Naive thymus-derived CD4-positive, alpha-beta T cell (primary cell): Measurements from ENCODE around the gene TUBGCP6. TPM values are rescaled to one million over a fixed set of nuclear protein-coding genes. Genes with fewer than 3 reads are reported as not detected.
A peak's percentile ranks its signal among the peaks of the same experiment; 100 is the strongest.

ENCODE experiments used
- ATAC-seq: fragments of 150-1000 bp; cut with Tn5 transposase; 2 replicates; pipeline ENCODE4 v1.10.0; 2021; ENCODE audit warnings: mild to moderate bottlenecking, moderate library complexity
- CTCF ChIA-PET: fragments of 350-600 bp; sonication (Branson Sonifier 250); formaldehyde crosslinking; loops from one replicate; lab custom pipeline; 2021; ENCODE audit warnings: antibody characterized with exemption; lab: Charles Lee
- POLR2A ChIA-PET: fragments of 350-600 bp; sonication (Branson Sonifier 250); formaldehyde crosslinking; loops from one replicate; lab custom pipeline; 2021; ENCODE audit warnings: antibody characterized with exemption, inconsistent platforms; lab: Charles Lee
- DNase-seq, 9 donors: peaks; one replicate each; pipeline versions ENCODE4 v3.0.0 to v3.0.0-alpha.2; 2020 to 2022; ENCODE audit warnings: mixed read lengths in 1 of 9
- H3K27ac ChIP-seq: one replicate; pipeline ENCODE4 v1.7.0; 2013; ENCODE audit warnings: mild to moderate bottlenecking, low read depth, low read length, moderate library complexity
- H3K27me3 ChIP-seq, 2 donors: one replicate each; pipeline ENCODE4 v1.7.0; 2013; ENCODE audit warnings: low read length in 2 of 2, mild to moderate bottlenecking in 2 of 2, moderate library complexity in 2 of 2; ENCODE audit not compliant: control insufficient read depth in 2 of 2, insufficient read depth in 2 of 2
- H3K36me3 ChIP-seq, 3 experiments: 1 replicate in 2 of 3; 2 replicates in 1 of 3; pipeline ENCODE4 v1.7.0; 2013; ENCODE audit warnings: low read length in 3 of 3, mild to moderate bottlenecking in 3 of 3, moderate library complexity in 1 of 3; ENCODE audit not compliant: insufficient read depth in 3 of 3, control insufficient read depth in 2 of 3
- H3K4me1 ChIP-seq, 2 donors: one replicate each; pipeline ENCODE4 v1.7.0; 2013; ENCODE audit warnings: low read length in 2 of 2, mild to moderate bottlenecking in 2 of 2, moderate library complexity in 1 of 2; ENCODE audit not compliant: control insufficient read depth in 2 of 2, insufficient read depth in 2 of 2
- H3K4me3 ChIP-seq: 2 replicates; pipeline ENCODE4 v1.7.0; 2013; ENCODE audit warnings: mild to moderate bottlenecking, low read length
- H3K9me3 ChIP-seq, 3 experiments: 1 replicate in 2 of 3; 2 replicates in 1 of 3; pipeline ENCODE4 v1.7.0; 2013; ENCODE audit warnings: low read length in 3 of 3; ENCODE audit not compliant: control insufficient read depth in 2 of 3
- H3K27ac Mint-ChIP-seq, 9 donors: one replicate each; pipeline ENCODE4 v1.8.0; 2020 to 2022; ENCODE audit warnings: mixed read lengths in 9 of 9, mild to moderate bottlenecking in 8 of 9, moderate library complexity in 5 of 9, inconsistent platforms in 2 of 9
- H3K27me3 Mint-ChIP-seq, 5 donors: one replicate each; pipeline ENCODE4 v1.8.0; 2021 to 2022; ENCODE audit warnings: mixed read lengths in 5 of 5, mild to moderate bottlenecking in 1 of 5
- H3K36me3 Mint-ChIP-seq, 5 donors: one replicate each; pipeline ENCODE4 v1.8.0; 2020 to 2022; ENCODE audit warnings: mixed read lengths in 5 of 5, mild to moderate bottlenecking in 3 of 5, inconsistent platforms in 1 of 5
- H3K4me1 Mint-ChIP-seq, 7 donors: one replicate each; pipeline ENCODE4 v1.8.0; 2020 to 2022; ENCODE audit warnings: mixed read lengths in 7 of 7, mild to moderate bottlenecking in 3 of 7, inconsistent platforms in 1 of 7
- H3K4me3 Mint-ChIP-seq, 10 donors: one replicate each; pipeline ENCODE4 v1.8.0; 2020 to 2022; ENCODE audit warnings: mild to moderate bottlenecking in 10 of 10, mixed read lengths in 10 of 10, moderate library complexity in 6 of 10, inconsistent platforms in 2 of 10
- H3K9me3 Mint-ChIP-seq, 11 donors: one replicate each; pipeline ENCODE4 v1.8.0; 2020 to 2022; ENCODE audit warnings: mixed read lengths in 11 of 11, mild to moderate bottlenecking in 4 of 11, inconsistent platforms in 1 of 11, moderate library complexity in 1 of 11
- intact Hi-C, 2 donors: fragments of 100-400 bp; cut with micrococcal nuclease; formaldehyde crosslinking; loops; one replicate each; pipeline ENCODE4 v1.15.1; 2023
- polyA plus RNA-seq, 2 donors: library from polyadenylated mRNA; unstranded; fragments of 300-500 nt; fragmentation: Illumina TruSeq; gene quantifications; one replicate each; pipeline ENCODE4 v1.2.3, GENCODE V29; 2021
- total RNA-seq, 6 experiments: library from RNA in 5 of 6; stranded (reverse) in 5 of 6; gene quantifications; 1 replicate in 5 of 6; 2 replicates in 1 of 6; pipeline ENCODE4 v1.2.3 and lab custom pipeline; 2021 to 2026

Gene TUBGCP6
- total and polyA plus RNA-seq, 7 experiments from 2014 or later, result 15.2 to 146 (median 123) TPM

GRCh38 chr22:50167689-50168489, 76.9 kb downstream of the TUBGCP6 start:
- ChIA-PET POLR2A (no interaction called here), CTCF (no interaction called here)
- Histone ChIP-seq H3K36me3 (no peaks in the 10 kb centered on the region), H3K27me3 (peaks cover 0 to 4% of the 10 kb centered on the region in 2 donors), H3K4me3 (no peak overlapping the region), H3K4me1 (no peaks in the 10 kb centered on the region), H3K9me3 (no peaks in the 10 kb centered on the region), H3K27ac (no peak overlapping the region)
- H3K36me3 Mint-ChIP-seq, result no peaks in the 10 kb centered on the region
- intact Hi-C loops, result no loop called here
- H3K4me3 Mint-ChIP-seq, result peak overlapping the region in 4 of 10 donors; percentile 2 to 62 (median 31)
- no peaks in the 10 kb centered on the region for H3K9me3 Mint-ChIP-seq
- ATAC-seq (no peak), DNase-seq (no peak)
- peak overlapping the region in 1 of 9 donors; percentile 15 for H3K27ac Mint-ChIP-seq
- peaks cover 0 to 6% (median 2%) of the 10 kb centered on the region in 7 donors for H3K4me1 Mint-ChIP-seq
- peaks cover 21 to 46% (median 42%) of the 10 kb centered on the region in 5 donors for H3K27me3 Mint-ChIP-seq

Other genes starting within 250 kb of the TUBGCP6 start
- not detected for gene IL17REL, start 232.3 kb downstream of the TUBGCP6 start, total RNA-seq
- gene IL17REL, start 232.3 kb downstream of the TUBGCP6 start, polyA plus RNA-seq, result not detected
- not detected for gene TTLL8, start 186.7 kb downstream of the TUBGCP6 start, total RNA-seq
- gene TTLL8, start 186.7 kb downstream of the TUBGCP6 start, polyA plus RNA-seq, result not detected
- 1 to 10 TPM in 2 of 5 experiments, under 1 TPM in 1, not detected in 2; 0.10 to 7.2 (median 2.3) TPM for gene MLC1, start 159.6 kb downstream of the TUBGCP6 start, total RNA-seq
- gene MLC1, start 159.6 kb downstream of the TUBGCP6 start, polyA plus RNA-seq, result under 1 TPM; 0.08 to 0.48 TPM
- not detected for gene MOV10L1, start 155.0 kb downstream of the TUBGCP6 start, total RNA-seq
- not detected for gene MOV10L1, start 155.0 kb downstream of the TUBGCP6 start, polyA plus RNA-seq
- gene PANX2, start 74.3 kb downstream of the TUBGCP6 start, total RNA-seq, result 1 to 10 TPM in 1 of 5 experiments, under 1 TPM in 2, not detected in 2; 0.27 to 2.0 (median 0.66) TPM
- not detected for gene PANX2, start 74.3 kb downstream of the TUBGCP6 start, polyA plus RNA-seq
- 100 to 1,000 TPM; 106 to 157 (median 124) TPM for gene TRABD, start 59.1 kb downstream of the TUBGCP6 start, total RNA-seq
- gene TRABD, start 59.1 kb downstream of the TUBGCP6 start, polyA plus RNA-seq, result 10 to 100 TPM; 29.4 to 50.0 TPM
- gene SELENOO, start 44.0 kb downstream of the TUBGCP6 start, total RNA-seq, result 10 to 100 TPM; 26.7 to 36.6 (median 32.4) TPM
- 1 to 10 TPM; 3.4 to 5.9 TPM for gene SELENOO, start 44.0 kb downstream of the TUBGCP6 start, polyA plus RNA-seq
- gene HDAC10, start 6.2 kb upstream of the TUBGCP6 start, total RNA-seq, result 100 to 1,000 TPM in 3 of 5 experiments, 10 to 100 TPM in 2; 95.9 to 139 (median 105) TPM
- 1 to 10 TPM; 7.1 to 9.8 TPM for gene HDAC10, start 6.2 kb upstream of the TUBGCP6 start, polyA plus RNA-seq
- gene MAPK12, start 16.7 kb upstream of the TUBGCP6 start, total RNA-seq, result 1 to 10 TPM; 1.7 to 6.2 (median 2.3) TPM
- under 1 TPM in 1 of 2 donors, not detected in 1; 0.07 TPM for gene MAPK12, start 16.7 kb upstream of the TUBGCP6 start, polyA plus RNA-seq
- gene MAPK11, start 25.4 kb upstream of the TUBGCP6 start, total RNA-seq, result 10 to 100 TPM in 1 of 5 experiments, 1 to 10 TPM in 4; 1.3 to 22.9 (median 4.5) TPM
- under 1 TPM; 0.13 to 0.19 TPM for gene MAPK11, start 25.4 kb upstream of the TUBGCP6 start, polyA plus RNA-seq
- gene PLXNB2, start 62.6 kb upstream of the TUBGCP6 start, total RNA-seq, result 100 to 1,000 TPM in 1 of 5 experiments, 10 to 100 TPM in 2, 1 to 10 TPM in 2; 2.9 to 138 (median 12.6) TPM
- gene PLXNB2, start 62.6 kb upstream of the TUBGCP6 start, polyA plus RNA-seq, result under 1 TPM; 0.05 to 0.32 TPM
- 1 to 10 TPM; 2.1 to 4.0 (median 2.8) TPM for gene DENND6B, start 82.0 kb upstream of the TUBGCP6 start, total RNA-seq
- under 1 TPM; 0.19 to 0.61 TPM for gene DENND6B, start 82.0 kb upstream of the TUBGCP6 start, polyA plus RNA-seq
- gene PPP6R2, start 98.3 kb upstream of the TUBGCP6 start, total RNA-seq, result 10 to 100 TPM; 57.8 to 88.1 (median 78.1) TPM
- 10 to 100 TPM; 17.0 to 38.8 TPM for gene PPP6R2, start 98.3 kb upstream of the TUBGCP6 start, polyA plus RNA-seq
- 100 to 1,000 TPM; 161 to 209 (median 181) TPM for gene SBF1, start 230.0 kb upstream of the TUBGCP6 start, total RNA-seq
- 10 to 100 TPM; 15.2 to 40.2 TPM for gene SBF1, start 230.0 kb upstream of the TUBGCP6 start, polyA plus RNA-seq
- 1 to 10 TPM; 1.3 to 4.5 (median 4.0) TPM for gene ADM2, start 236.5 kb upstream of the TUBGCP6 start, total RNA-seq
- gene ADM2, start 236.5 kb upstream of the TUBGCP6 start, polyA plus RNA-seq, result under 1 TPM; 0.24 to 0.44 TPM
- gene MIOX, start 241.8 kb upstream of the TUBGCP6 start, total RNA-seq, result under 1 TPM in 1 of 5 experiments, not detected in 4; 0.22 TPM
- gene MIOX, start 241.8 kb upstream of the TUBGCP6 start, polyA plus RNA-seq, result not detected